NCI-H128 (cell line): ENCODE data around the gene SLC37A1.
"Not testable (repeated sequence)": the region's sequence is repeated elsewhere in the genome, so short reads cannot be mapped to it uniquely, and the experiment has no call there.

ENCODE experiments used
- DNase-seq: peaks from one replicate; lab custom pipeline; 2025; ENCODE audit not compliant: unreplicated experiment; lab: John Stamatoyannopoulos, UW

Gene SLC37A1

DNA sequence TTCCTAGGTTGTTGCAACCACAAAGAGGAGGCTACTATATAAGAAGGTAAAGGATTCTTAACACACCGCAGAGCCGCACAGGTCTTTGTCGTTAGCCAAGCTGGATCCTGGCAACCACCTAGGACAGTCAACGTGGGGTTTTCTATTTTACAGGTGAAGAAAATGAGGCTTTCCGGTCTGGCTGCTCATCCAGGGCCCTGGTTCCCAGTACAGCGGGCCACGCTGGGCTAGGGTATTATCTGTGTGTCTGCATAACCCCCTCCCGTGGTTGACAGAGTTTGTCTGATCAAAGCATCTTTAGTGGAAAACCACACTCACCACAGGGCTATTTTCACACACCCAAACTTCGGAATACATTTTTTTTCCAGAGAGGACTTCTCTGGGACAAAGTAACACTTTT, 100.7 kb downstream of the SLC37A1 start:
- DNase-seq, result no peak

DNA sequence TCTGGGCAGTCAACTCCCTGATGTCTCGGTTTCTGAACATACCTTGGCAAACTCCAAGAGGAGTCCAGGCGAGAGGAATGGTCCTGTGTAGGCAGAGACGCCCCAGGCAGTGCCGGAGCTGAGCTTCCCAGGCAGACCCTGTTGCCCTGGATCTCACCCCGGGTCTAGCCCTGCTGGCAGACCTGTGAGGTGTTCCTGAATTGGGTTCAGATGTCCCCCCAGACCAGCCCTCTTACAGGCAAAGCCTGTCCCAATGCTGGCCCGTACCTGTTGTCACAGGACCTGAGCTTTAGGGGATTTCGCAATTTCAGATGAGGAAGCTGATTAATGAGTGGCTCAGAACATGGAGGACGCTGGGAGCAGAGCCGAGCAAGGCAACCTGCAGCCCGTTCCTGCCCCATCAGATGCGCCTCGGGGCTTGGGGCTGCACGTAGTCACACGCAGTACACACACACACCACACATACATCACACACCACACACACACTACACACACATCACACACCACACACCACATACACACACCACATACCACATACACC, 101.2 kb downstream of the SLC37A1 start:
- no peak for DNase-seq

DNA sequence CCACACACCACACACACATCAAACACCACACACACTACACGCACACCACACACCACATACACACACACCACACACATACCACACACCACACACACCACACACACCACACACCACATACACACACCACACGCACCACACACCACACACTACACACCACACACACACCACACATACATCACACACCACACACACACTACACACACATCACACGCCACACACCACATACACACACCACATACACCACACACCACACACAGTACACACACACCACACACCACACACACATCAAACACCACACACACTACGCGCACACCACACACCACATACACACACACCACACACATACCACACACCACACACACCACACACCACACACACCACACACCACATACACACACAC, 101.7 kb downstream of the SLC37A1 start:
- not testable (repeated sequence) for DNase-seq

GRCh38 chr21:42615924-42616323, 102.3 kb downstream of the SLC37A1 start:
- no peak for DNase-seq

- DNase-seq, result no peak
Observed at GRCh38 chr21:42616446-42616845, 102.8 kb downstream of the SLC37A1 start.

DNA sequence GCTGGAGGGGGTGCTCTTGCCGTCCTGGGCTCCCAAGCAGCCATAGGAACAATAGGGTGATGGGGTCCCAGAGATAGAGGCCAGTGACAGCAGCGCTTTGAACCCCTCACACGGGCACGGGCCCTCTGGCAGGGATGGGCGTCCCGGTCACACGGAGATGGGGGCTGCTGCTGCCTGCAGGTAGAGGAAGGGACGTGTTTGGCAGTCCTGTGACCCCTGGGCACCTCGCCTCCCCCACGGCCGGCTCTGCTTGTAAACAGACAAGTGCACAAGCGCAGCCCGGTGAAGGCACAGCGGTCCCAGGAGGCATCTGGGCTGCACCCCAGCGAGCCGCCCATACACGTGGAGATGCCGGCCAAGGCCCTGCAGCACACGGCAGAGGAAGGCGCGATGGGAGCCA, 103.3 kb downstream of the SLC37A1 start:
- no peak for DNase-seq

GRCh38 chr21:42617486-42617885, 103.8 kb downstream of the SLC37A1 start:
- no peak for DNase-seq

DNA sequence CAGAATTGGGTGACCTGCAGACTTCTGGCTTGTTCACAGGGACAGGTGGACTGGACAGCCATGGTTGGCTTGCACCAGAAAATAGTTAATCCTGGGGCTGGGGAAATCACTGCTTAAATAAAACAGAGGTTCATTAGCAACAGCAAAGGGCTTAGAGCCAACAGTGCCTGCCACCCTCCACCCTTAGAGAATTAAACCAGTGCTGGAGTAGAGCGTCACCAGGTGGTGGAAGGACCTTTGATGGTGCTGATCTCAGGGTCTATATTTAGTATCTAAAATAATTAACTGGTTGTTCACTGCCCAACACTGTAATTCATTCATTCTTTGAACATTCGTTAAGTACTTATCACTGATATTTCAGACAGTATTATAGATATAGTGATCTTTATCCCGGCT, 105.1 kb downstream of the SLC37A1 start:
- DNase-seq, result no peak

DNA sequence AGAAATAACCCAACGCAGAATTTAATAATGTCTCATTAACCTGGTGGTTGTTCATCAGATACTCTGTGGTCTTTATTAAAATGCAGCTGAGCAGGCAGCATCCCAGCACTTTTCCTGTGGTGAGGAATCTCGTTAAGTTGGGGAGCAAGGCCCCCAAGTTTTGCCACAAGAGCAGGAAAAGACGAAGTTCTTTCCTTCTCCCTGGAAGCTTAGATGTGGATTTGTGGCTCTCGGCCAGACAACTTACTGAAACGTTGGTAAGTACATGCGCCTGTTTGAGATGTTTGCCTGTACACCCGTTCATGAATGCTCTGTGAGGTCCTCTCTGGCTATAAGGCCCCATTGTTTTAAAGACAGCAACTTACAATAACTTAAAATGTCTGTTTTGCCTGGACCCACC, 105.5 kb downstream of the SLC37A1 start:
- DNase-seq, result no peak

DNA sequence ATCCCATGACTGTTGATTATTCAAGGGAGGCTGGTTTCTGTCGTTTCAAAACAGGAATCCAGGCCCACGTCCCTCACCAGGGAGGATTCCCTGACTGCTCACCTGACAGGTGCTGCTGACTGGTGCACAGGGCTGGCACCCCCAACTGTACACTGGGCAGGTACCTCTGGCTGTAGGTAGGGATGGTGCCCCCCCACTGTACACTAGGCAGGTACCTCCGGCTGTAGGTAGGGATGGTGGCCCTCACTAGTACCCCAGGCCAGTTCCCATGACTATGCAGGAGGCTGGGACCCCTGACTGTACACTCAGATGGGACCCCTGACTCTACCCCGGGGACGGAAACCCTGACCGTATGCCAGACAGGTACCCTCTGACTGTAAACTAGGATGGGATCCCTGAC, 106.2 kb downstream of the SLC37A1 start:
- no peak for DNase-seq

DNA sequence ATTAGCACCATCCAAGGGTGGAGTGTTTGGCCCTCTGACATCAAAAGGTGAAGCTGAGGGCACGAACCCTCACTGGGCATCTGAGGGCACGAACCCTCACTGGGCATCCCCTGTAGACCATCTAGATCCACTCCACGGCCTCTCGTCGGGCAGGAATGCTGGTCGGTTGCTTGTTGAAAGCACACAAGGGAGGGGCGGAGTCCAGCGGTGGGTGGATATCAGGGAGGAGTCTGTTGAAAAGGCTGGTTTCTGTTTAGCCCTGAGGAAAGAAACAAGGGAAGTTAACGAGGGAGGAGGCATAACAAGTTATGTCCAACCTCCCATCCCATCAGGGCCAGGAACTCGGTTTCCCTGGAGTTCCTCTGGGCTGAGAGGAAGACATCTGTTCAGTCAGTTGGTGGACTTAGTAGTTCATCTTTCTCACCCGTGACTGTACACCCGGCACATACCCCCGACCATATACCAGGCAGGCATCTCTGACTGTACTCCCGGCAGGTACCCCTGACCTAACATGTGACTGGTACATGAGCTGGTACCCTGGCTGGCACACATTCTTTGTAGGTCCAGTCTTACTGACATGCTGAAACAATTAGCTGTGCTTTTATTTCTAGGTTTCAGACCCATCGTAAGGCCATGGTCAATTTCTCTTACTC, 107.6 kb downstream of the SLC37A1 start:
- DNase-seq, result no peak

DNA sequence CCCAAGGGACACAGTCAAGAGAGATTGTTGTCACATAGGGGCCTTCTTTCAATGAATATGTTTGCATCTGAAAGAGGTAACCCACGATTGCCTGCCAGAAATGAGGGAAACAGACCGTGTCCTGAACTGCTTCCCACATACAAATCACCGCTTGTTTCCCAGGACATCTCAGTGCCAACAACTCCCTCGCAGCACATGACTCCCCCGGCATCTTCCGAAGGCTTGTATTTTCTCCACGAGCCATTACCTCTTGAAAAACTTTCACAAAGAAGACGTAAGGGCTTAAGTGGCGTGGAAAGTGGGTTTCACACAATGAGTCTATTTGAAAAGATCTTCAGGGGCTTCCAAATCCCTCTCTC, 108.1 kb downstream of the SLC37A1 start:
- peak; percentile 71 for DNase-seq

GRCh38 chr21:42622284-42622683, 108.6 kb downstream of the SLC37A1 start:
- no peak for DNase-seq

- no peak for DNase-seq
Observed at GRCh38 chr21:42623694-42624093, 110.0 kb downstream of the SLC37A1 start.

GRCh38 chr21:42624095-42624790, 110.6 kb downstream of the SLC37A1 start:
- no peak for DNase-seq

- no peak for DNase-seq
Observed at GRCh38 chr21:42624936-42625335, 111.3 kb downstream of the SLC37A1 start.

GRCh38 chr21:42626171-42626570, 112.5 kb downstream of the SLC37A1 start:
- no peak for DNase-seq

DNA sequence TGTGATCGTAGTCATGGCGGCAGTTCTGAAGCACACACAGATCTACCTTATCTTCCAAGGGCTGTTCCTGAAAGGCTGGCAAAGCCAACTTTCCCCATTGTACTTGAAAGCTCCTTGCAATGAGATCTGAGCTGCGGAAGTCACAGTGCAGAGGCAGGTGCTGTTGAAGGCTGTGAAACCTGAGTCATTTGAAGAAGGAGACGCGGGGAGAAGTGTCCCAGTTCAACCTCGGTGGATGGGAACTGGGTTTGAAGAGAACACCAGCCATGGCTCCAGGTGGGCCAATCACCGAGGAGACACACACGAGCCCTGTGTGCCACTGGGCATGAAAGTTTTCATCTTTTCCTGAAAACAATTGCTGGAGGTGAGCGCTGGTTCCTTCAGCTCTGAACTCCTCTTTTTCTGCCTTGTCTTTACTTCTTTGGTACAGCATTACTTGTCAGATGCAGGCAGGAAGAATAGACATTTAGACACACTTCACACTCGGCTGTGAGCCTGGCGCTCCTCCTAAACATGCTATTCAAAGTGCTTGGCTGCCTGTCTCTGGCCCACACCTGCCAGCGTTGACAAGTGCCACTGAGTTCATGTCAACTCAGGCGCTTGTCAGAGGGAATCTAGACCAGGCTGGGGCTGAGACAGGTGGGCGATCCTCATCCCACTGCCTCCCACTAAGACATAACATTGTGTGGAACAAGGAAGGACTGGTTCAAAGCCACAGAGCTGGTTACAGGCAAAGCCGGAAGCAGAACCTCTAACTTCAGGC, 114.1 kb downstream of the SLC37A1 start:
- no peak for DNase-seq

GRCh38 chr21:42628466-42629061, 114.9 kb downstream of the SLC37A1 start:
- not testable (repeated sequence) for DNase-seq

DNA sequence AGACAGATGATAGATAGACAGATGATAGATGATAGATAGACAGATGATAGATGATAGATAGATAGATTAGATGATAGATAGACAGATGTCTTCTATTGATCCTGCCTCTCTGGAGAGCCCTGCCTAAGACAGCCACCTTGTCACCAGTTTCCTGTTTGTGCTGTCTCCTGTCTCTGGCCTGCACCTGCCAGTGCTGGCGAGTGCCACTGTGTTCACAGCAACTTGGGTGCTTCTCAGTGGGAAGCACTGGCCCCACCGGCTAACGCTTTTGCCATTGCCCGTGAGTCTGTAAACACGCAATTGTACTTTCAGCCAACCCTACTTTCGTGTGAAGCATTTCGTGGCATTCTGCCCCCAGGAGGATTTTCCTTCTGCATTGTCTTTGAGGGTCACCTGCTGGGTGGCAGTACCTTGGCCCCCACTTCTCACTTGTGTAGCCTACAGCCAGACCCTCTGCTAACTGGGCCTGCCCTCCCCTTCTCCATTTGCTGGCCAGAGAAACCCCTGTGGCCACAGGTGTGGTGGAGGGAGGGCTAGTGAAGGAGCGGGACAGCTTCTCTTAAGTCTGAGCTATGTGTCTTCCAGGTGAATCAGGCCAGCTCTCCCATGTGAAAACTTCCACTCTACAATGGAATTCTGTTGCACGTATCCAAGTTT, 116.4 kb downstream of the SLC37A1 start:
- DNase-seq, result no peak

DNA sequence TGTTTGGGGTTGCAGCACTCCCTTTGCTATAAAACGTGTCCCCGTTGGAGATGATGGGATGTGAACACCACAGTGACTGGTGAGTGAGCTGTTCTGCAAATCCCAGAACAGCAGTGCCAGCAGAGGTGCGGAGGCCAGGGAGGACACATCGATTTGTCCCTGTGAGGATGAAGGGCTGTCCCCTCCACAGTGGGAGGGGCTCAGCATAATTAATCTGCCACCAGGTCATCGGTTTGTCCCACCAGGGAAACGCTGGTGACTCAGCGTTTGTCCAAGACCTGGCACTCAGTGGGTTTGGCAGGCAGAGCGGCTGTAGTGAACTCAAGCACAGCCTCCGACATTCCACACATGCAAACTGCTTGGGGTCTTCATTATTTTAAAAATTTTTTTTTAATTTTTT, 117.0 kb downstream of the SLC37A1 start:
- DNase-seq, result no peak
